Measurements from ENCODE around the gene TP53I11. TPM values are rescaled to one million over a fixed set of nuclear protein-coding genes. Genes with fewer than 3 reads are reported as not detected.

Gene TP53I11
- total and polyA plus RNA-seq, 11 donors, result 24.0 to 91.3 (median 39.4) TPM

- no peaks in the 10 kb centered on the region for H3K27me3 ChIP-seq
- H3K4me3 ChIP-seq, result no peak overlapping the region
- no peak for ATAC-seq
- 87 to 89% (median 88%) methylated on average over 7 of the region's 7 CpGs for WGBS, 4 donors
- peaks cover 0 to 28% (median 15%) of the 10 kb centered on the region in 12 donors for H3K4me1 ChIP-seq
- DNase-seq, result no peak
- H3K27ac ChIP-seq, result no peak overlapping the region
- H3K36me3 ChIP-seq, result peaks cover 0 to 60% (median 15%) of the 10 kb centered on the region in 9 donors
- intact Hi-C loops (cut with DNase I), result no loop called here
- H3K9me3 ChIP-seq, result no peaks in the 10 kb centered on the region
- TF ChIP-seq POLR2A (IDR thresholded peaks at IDR 0.05), result no peak
- TF ChIP-seq, protein P1, sequence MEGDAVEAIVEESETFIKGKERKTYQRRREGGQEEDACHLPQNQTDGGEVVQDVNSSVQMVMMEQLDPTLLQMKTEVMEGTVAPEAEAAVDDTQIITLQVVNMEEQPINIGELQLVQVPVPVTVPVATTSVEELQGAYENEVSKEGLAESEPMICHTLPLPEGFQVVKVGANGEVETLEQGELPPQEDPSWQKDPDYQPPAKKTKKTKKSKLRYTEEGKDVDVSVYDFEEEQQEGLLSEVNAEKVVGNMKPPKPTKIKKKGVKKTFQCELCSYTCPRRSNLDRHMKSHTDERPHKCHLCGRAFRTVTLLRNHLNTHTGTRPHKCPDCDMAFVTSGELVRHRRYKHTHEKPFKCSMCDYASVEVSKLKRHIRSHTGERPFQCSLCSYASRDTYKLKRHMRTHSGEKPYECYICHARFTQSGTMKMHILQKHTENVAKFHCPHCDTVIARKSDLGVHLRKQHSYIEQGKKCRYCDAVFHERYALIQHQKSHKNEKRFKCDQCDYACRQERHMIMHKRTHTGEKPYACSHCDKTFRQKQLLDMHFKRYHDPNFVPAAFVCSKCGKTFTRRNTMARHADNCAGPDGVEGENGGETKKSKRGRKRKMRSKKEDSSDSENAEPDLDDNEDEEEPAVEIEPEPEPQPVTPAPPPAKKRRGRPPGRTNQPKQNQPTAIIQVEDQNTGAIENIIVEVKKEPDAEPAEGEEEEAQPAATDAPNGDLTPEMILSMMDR (IDR thresholded peaks at IDR 0.05), result no peak
Observed at GRCh38 chr11:44920451-44920850, 30.2 kb downstream of the TP53I11 start.

GRCh38 chr11:44917741-44918140 is 32.9 kb downstream of the TP53I11 start:
- 93 to 100% (median 95%) methylated on average over 4 of the region's 4 CpGs for WGBS, 4 donors
- no peak overlapping the region for H3K4me3 ChIP-seq
- H3K4me1 ChIP-seq, result peaks cover 0 to 26% (median 12%) of the 10 kb centered on the region in 12 donors
- TF ChIP-seq, protein P1 (IDR thresholded peaks at IDR 0.05), result no peak
- TF ChIP-seq POLR2A (IDR thresholded peaks at IDR 0.05), result no peak
- intact Hi-C loops (cut with DNase I), result loop anchor here in 1 of 10 donors (5.0 kb wide), 1 partner anchor 355 kb away; no protein-coding TSS in a partner anchor
- H3K36me3 ChIP-seq, result peaks cover 0 to 55% (median 11%) of the 10 kb centered on the region in 9 donors
- H3K9me3 ChIP-seq, result no peaks in the 10 kb centered on the region
- DNase-seq (no peak), ATAC-seq (no peak)
- no peaks in the 10 kb centered on the region for H3K27me3 ChIP-seq
- H3K27ac ChIP-seq, result peak overlapping the region in 1 of 12 donors; percentile 53

DNA sequence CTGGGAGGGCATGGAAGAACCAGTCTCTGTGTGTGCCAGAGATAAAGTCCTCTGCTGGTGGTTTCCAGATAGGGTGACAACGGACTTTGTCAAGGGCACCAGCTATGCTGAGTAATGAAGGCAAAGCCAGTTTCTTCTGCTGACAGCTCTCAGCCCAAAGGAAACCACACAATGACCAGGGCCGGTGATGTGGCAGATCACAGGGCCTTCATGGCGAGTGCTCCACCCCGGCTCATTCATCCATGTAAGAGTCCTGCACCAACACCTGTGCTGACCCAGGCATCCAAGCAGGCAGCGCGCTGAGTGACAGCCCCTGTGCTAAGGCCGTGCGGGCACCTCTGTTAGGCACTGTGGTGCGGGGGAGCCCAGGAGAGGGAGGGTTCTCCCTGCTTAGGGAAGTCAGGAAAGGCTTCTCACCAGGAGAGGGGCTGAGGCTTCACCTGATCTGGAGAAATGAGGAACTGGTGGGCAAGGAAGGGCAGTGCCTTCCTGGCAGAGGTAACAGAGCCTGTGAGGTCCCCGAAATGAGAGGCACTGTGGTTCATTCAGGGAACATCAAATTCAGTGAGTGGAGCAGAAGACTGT is 33.8 kb downstream of the TP53I11 start:
- Histone ChIP-seq H3K9me3 (no peaks in the 10 kb centered on the region), H3K4me1 (peaks cover 0 to 33% (median 17%) of the 10 kb centered on the region in 12 donors), H3K27ac (peak overlapping the region in 9 of 12 donors; percentile 29 to 75 (median 66)), H3K36me3 (peaks cover 0 to 55% (median 11%) of the 10 kb centered on the region in 9 donors), H3K4me3 (no peak overlapping the region), H3K27me3 (no peaks in the 10 kb centered on the region)
- DNase-seq (no peak), ATAC-seq (peak; percentile 75 to 80 (median 78))
- intact Hi-C loops (cut with DNase I), result loop anchor here in 1 of 10 donors (5.0 kb wide), 1 partner anchor 355 kb away; no protein-coding TSS in a partner anchor
- TF ChIP-seq POLR2A (IDR thresholded peaks at IDR 0.05), result no peak
- TF ChIP-seq, protein P1 (IDR thresholded peaks at IDR 0.05), result no peak
- 70 to 79% (median 73%) methylated on average over 8 to 10 of the region's 10 CpGs for WGBS, 4 donors

- intact Hi-C loops (cut with DNase I), result loop anchor here in 1 of 10 donors (5.0 kb wide), 1 partner anchor 354 kb away; no protein-coding TSS in a partner anchor
- Histone ChIP-seq H3K27me3 (no peaks in the 10 kb centered on the region), H3K4me1 (peaks cover 0 to 38% (median 23%) of the 10 kb centered on the region in 12 donors), H3K9me3 (no peaks in the 10 kb centered on the region), H3K36me3 (peaks cover 0 to 50% (median 11%) of the 10 kb centered on the region in 9 donors), H3K27ac (peak overlapping the region in 9 of 12 donors; percentile 29 to 75 (median 66)), H3K4me3 (no peak overlapping the region)
- no peak for DNase-seq
- ATAC-seq, result no peak
- TF ChIP-seq, protein P1 (IDR thresholded peaks at IDR 0.05), result no peak
- TF ChIP-seq POLR2A (IDR thresholded peaks at IDR 0.05), result no peak
- WGBS, 4 donors, result 55 to 62% (median 59%) methylated on average over 6 to 8 of the region's 8 CpGs
Observed at GRCh38 chr11:44916331-44916730, 34.4 kb downstream of the TP53I11 start.
